ENCODE measurements around the gene TMEM198. TPM values are rescaled to one million over a fixed set of nuclear protein-coding genes. Genes with fewer than 3 reads are reported as not detected.

TMEM198 gene
- polyA plus RNA-seq, 1 donor from 2014 or later, result 44.0 TPM

DNA sequence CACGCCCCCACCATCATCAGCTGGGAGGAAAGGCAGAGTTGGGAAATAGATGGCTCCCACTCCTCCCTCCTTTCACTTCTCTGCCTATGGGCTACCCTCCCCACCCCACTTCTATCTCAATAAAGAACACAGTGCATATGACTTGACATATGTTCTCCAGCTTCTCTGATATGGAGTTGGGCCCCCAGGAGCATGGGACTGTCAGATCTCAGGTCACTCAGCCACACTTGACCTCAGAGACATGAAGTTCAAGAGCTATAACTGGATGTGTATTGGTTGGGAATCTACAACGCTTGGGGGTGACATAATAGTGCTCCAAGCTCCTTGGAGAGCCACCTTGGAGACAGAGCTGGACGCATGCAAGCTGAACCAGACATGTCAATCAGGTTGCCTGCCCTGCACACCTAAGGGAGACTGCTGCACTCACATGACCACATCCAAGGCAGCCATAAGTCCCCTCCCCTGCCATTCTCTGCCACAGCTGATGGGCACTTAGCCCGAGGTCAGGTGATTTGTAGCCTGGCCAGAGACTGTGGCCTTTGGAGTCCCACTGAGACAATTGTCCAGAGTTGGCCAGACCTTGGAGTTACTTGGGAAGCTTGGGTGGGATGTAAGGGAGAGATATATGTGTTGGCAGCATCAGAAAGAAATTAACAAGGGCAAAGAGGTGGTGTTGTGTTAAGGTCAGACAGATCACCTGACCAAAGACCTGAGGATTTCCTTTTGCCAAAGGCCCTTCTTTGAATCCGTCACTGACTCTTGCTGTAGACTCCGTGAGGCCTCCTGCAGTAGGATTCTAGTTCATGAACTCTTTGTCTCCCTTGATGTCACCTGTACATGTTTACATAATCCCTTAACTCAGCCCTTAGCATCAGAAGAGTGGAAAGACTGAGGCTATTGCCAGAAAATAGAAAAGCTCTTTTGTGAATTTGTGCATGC lies 32.0 kb downstream of the TMEM198 start:
- Histone ChIP-seq H3K4me3 (ENCODE audit: low read length) (peak overlapping the region; percentile 49), H2AFZ (ENCODE audit: low read depth, low read length) (no peak overlapping the region), H4K20me1 (ENCODE audit: insufficient read depth) (no peaks in the 10 kb centered on the region), H3K27me3 (ENCODE audit: insufficient read depth, low read depth, low read length) (no peaks in the 10 kb centered on the region), H3K9ac (ENCODE audit: low read length) (peak overlapping the region; percentile 56), H3F3A (ENCODE audit: insufficient read depth, low read length, poor library complexity, severe bottlenecking) (no peaks in the 10 kb centered on the region), H3K27ac (ENCODE audit: low read length) (no peak overlapping the region), H3K9me2 (ENCODE audit: insufficient read depth, low read length) (no peaks in the 10 kb centered on the region), H3K9me3 (ENCODE audit: low read length) (no peaks in the 10 kb centered on the region), H3K36me3 (ENCODE audit: insufficient read depth, low read length) (no peaks in the 10 kb centered on the region), H3K79me2 (replicated peaks; ENCODE audit: insufficient read depth, low read length) (no peaks in the 10 kb centered on the region), H3K4me2 (ENCODE audit: low read length) (no peak overlapping the region)
- no peak for TF ChIP-seq TAF1 (IDR thresholded peaks at IDR 0.05; ENCODE audit: low read depth)
- no peak for TF ChIP-seq RAD21 (conservative IDR thresholded peaks at IDR 0.05)

DNA sequence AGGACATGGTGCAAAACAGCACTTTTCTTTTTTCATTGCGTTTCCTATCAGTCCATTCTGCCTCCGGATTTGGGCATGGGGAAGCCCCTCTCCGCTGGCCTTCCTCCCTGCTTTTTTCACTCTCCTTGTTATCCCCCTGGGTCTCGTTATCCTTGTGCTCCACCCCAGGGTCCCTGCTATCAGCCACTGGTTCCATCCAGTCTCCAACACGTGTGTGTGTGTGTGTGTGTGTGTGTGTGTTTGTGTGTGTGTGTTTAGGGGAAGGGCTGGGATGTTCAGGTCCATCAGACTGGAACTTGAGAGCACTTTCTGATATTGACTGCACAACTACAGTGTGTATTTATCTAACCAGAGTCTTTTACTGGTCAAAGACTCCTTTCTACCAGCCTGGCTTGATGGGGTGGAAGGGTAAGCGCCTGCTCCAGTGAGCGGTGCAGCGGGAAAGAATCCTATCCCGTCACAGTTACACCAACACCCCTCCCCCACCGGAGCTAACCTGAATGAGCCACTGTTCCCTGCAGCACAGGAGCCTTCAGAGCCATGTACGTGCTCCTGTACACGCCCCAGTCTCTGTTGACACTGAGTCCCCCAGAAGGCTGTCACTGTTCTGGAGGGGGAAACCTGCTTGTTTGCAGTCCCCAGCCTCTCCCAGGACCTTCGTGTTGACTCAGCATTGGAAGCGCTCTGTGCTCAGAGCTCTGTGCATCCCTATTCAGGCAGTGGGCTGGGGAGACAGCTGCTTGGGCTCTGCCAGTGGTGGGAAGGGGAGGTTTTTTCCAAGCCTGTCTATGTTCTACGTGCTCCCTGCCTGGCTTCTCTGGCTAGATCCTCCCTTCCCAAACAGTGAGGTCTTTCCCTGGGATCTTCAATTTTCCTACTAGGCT lies 32.9 kb downstream of the TMEM198 start:
- TF ChIP-seq, protein P1, sequence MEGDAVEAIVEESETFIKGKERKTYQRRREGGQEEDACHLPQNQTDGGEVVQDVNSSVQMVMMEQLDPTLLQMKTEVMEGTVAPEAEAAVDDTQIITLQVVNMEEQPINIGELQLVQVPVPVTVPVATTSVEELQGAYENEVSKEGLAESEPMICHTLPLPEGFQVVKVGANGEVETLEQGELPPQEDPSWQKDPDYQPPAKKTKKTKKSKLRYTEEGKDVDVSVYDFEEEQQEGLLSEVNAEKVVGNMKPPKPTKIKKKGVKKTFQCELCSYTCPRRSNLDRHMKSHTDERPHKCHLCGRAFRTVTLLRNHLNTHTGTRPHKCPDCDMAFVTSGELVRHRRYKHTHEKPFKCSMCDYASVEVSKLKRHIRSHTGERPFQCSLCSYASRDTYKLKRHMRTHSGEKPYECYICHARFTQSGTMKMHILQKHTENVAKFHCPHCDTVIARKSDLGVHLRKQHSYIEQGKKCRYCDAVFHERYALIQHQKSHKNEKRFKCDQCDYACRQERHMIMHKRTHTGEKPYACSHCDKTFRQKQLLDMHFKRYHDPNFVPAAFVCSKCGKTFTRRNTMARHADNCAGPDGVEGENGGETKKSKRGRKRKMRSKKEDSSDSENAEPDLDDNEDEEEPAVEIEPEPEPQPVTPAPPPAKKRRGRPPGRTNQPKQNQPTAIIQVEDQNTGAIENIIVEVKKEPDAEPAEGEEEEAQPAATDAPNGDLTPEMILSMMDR (IDR thresholded peaks at IDR 0.05; ENCODE audit: poor library complexity, severe bottlenecking), result no peak
- TF ChIP-seq EP300 (conservative IDR thresholded peaks at IDR 0.05; ENCODE audit: poor library complexity, severe bottlenecking), result peak; percentile 44
- no peak for TF ChIP-seq EZH2 (IDR thresholded peaks at IDR 0.05; ENCODE audit: borderline replicate concordance, insufficient read depth, low read length, poor library complexity, severe bottlenecking)
- peak; percentile 20 for TF ChIP-seq TAF1 (IDR thresholded peaks at IDR 0.05; ENCODE audit: low read depth)
- TF ChIP-seq MXI1 (conservative IDR thresholded peaks at IDR 0.05; ENCODE audit: poor library complexity, severe bottlenecking), result no peak
- TF ChIP-seq, protein P2, sequence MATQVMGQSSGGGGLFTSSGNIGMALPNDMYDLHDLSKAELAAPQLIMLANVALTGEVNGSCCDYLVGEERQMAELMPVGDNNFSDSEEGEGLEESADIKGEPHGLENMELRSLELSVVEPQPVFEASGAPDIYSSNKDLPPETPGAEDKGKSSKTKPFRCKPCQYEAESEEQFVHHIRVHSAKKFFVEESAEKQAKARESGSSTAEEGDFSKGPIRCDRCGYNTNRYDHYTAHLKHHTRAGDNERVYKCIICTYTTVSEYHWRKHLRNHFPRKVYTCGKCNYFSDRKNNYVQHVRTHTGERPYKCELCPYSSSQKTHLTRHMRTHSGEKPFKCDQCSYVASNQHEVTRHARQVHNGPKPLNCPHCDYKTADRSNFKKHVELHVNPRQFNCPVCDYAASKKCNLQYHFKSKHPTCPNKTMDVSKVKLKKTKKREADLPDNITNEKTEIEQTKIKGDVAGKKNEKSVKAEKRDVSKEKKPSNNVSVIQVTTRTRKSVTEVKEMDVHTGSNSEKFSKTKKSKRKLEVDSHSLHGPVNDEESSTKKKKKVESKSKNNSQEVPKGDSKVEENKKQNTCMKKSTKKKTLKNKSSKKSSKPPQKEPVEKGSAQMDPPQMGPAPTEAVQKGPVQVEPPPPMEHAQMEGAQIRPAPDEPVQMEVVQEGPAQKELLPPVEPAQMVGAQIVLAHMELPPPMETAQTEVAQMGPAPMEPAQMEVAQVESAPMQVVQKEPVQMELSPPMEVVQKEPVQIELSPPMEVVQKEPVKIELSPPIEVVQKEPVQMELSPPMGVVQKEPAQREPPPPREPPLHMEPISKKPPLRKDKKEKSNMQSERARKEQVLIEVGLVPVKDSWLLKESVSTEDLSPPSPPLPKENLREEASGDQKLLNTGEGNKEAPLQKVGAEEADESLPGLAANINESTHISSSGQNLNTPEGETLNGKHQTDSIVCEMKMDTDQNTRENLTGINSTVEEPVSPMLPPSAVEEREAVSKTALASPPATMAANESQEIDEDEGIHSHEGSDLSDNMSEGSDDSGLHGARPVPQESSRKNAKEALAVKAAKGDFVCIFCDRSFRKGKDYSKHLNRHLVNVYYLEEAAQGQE (IDR thresholded peaks at IDR 0.05; ENCODE audit: borderline replicate concordance), result peak; percentile 52
- no peak for TF ChIP-seq RAD21 (conservative IDR thresholded peaks at IDR 0.05)
- TF ChIP-seq POLR2AphosphoS5 (IDR thresholded peaks at IDR 0.05), result peak; percentile 47
- peak; percentile 45 for TF ChIP-seq SMC3 (conservative IDR thresholded peaks at IDR 0.05; ENCODE audit: poor library complexity)
- no peaks in the 10 kb centered on the region for H3K79me2 ChIP-seq (replicated peaks; ENCODE audit: insufficient read depth, low read length)
- H3F3A ChIP-seq (ENCODE audit: insufficient read depth, low read length, poor library complexity, severe bottlenecking), result no peaks in the 10 kb centered on the region
- peak overlapping the region; percentile 24 for H2AFZ ChIP-seq (ENCODE audit: low read depth, low read length)
- no peaks in the 10 kb centered on the region for H3K9me3 ChIP-seq (ENCODE audit: low read length)
- peak overlapping the region; percentile 46 for H3K27ac ChIP-seq (ENCODE audit: low read length)
- peak overlapping the region; percentile 49 for H3K4me3 ChIP-seq (ENCODE audit: low read length)
- no peaks in the 10 kb centered on the region for H4K20me1 ChIP-seq (ENCODE audit: insufficient read depth)
- H3K9ac ChIP-seq (ENCODE audit: low read length), result peak overlapping the region; percentile 56
- H3K4me2 ChIP-seq (ENCODE audit: low read length), result no peak overlapping the region
- no peaks in the 10 kb centered on the region for H3K9me2 ChIP-seq (ENCODE audit: insufficient read depth, low read length)
- H3K36me3 ChIP-seq (ENCODE audit: insufficient read depth, low read length), result no peaks in the 10 kb centered on the region
- H3K27me3 ChIP-seq (ENCODE audit: insufficient read depth, low read depth, low read length), result no peaks in the 10 kb centered on the region
